IPS DF 19.7 (cell line): Measurements from ENCODE around the gene UBE2J2.

ENCODE experiments used
- DNase-seq: peaks from one replicate; pipeline ENCODE4 v3.0.0-alpha.2; 2013; ENCODE audit warnings: low read depth, low spot score

UBE2J2 gene

GRCh38 chr1:1296070-1297061, 22.7 kb upstream of the UBE2J2 start:
- no peak for DNase-seq

- no peak for DNase-seq
Observed at GRCh38 chr1:1295154-1295923, 21.7 kb upstream of the UBE2J2 start.

GRCh38 chr1:1294250-1294890, 20.7 kb upstream of the UBE2J2 start:
- no peak for DNase-seq

- DNase-seq: no peak
Observed at GRCh38 chr1:1293263-1294249, 19.9 kb upstream of the UBE2J2 start.

- DNase-seq: no peak
Observed at GRCh38 chr1:1292851-1293250, 19.2 kb upstream of the UBE2J2 start.

GRCh38 chr1:1292442-1292779, 18.8 kb upstream of the UBE2J2 start:
- no peak for DNase-seq

GRCh38 chr1:1291548-1292441, 18.1 kb upstream of the UBE2J2 start:
- DNase-seq: no peak

GRCh38 chr1:1291023-1291528, 17.4 kb upstream of the UBE2J2 start:
- DNase-seq: no peak

- no peak for DNase-seq
Observed at GRCh38 chr1:1290238-1290731, 16.6 kb upstream of the UBE2J2 start.

GRCh38 chr1:1287288-1288110, 13.8 kb upstream of the UBE2J2 start:
- DNase-seq: no peak

- DNase-seq: no peak
Observed at GRCh38 chr1:1286313-1287261, 12.9 kb upstream of the UBE2J2 start.

- DNase-seq: no peak
Observed at GRCh38 chr1:1285611-1286311, 12.1 kb upstream of the UBE2J2 start.

- DNase-seq: no peak
Observed at GRCh38 chr1:1285102-1285571, 11.5 kb upstream of the UBE2J2 start.

GRCh38 chr1:1284221-1285101, 10.8 kb upstream of the UBE2J2 start:
- no peak for DNase-seq

- DNase-seq: no peak
Observed at GRCh38 chr1:1283821-1284220, 10.2 kb upstream of the UBE2J2 start.

- DNase-seq: no peak
Observed at GRCh38 chr1:1282998-1283397, 9.3 kb upstream of the UBE2J2 start.
